Naive thymus-derived CD8-positive, alpha-beta T cell (primary cell): ENCODE results near the gene CNDP1. TPM values are rescaled to one million over a fixed set of nuclear protein-coding genes. Genes with fewer than 3 reads are reported as not detected.
"Not testable (repeated sequence)": the region's sequence is repeated elsewhere in the genome, so short reads cannot be mapped to it uniquely, and the experiment has no call there.

Experiments
- ATAC-seq, 2 donors: fragments of 150-1000 bp; cut with Tn5 transposase in 1 of 2; sonication (Bioruptor Pico), chemical (Tn5 transposase) in 1 of 2; 1 replicate in 1 of 2; 2 replicates in 1 of 2; pipeline ENCODE4 v1.10.0; 2021; ENCODE audit warnings: mild to moderate bottlenecking in 2 of 2, moderate library complexity in 2 of 2
- POLR2A ChIA-PET: fragments of 350-600 bp; sonication (Branson Sonifier 250); formaldehyde crosslinking; loops from one replicate; lab custom pipeline; 2021; ENCODE audit warnings: antibody characterized with exemption; lab: Charles Lee
- DNase-seq, 10 donors: peaks; one replicate each; pipeline versions ENCODE4 v3.0.0 to v3.0.0-alpha.2; 2020 to 2022
- H3K27ac Mint-ChIP-seq, 10 donors: one replicate each; pipeline ENCODE4 v1.8.0; 2020 to 2022; ENCODE audit warnings: mild to moderate bottlenecking in 10 of 10, mixed read lengths in 10 of 10, moderate library complexity in 4 of 10, inconsistent platforms in 1 of 10
- H3K27me3 Mint-ChIP-seq, 5 donors: one replicate each; pipeline ENCODE4 v1.8.0; 2021 to 2022; ENCODE audit warnings: mixed read lengths in 5 of 5
- H3K36me3 Mint-ChIP-seq, 3 donors: one replicate each; pipeline ENCODE4 v1.8.0; 2020 to 2022; ENCODE audit warnings: mixed read lengths in 3 of 3, mild to moderate bottlenecking in 2 of 3, inconsistent platforms in 1 of 3
- H3K4me1 Mint-ChIP-seq, 4 donors: one replicate each; pipeline ENCODE4 v1.8.0; 2021 to 2022; ENCODE audit warnings: mixed read lengths in 4 of 4
- H3K4me3 Mint-ChIP-seq, 10 donors: one replicate each; pipeline ENCODE4 v1.8.0; 2020 to 2022; ENCODE audit warnings: mild to moderate bottlenecking in 10 of 10, mixed read lengths in 10 of 10, moderate library complexity in 6 of 10, inconsistent platforms in 1 of 10
- H3K9me3 Mint-ChIP-seq, 9 donors: one replicate each; pipeline ENCODE4 v1.8.0; 2020 to 2022; ENCODE audit warnings: mixed read lengths in 9 of 9, mild to moderate bottlenecking in 3 of 9, inconsistent platforms in 1 of 9, moderate library complexity in 1 of 9
- polyA plus RNA-seq, 3 donors: library from polyadenylated mRNA; unstranded; fragments of 300-500 nt; fragmentation: Illumina TruSeq; gene quantifications; one replicate each; pipeline ENCODE4 v1.2.3, GENCODE V29; 2021
- total RNA-seq, 8 experiments: library from RNA in 2 of 8; stranded (reverse) in 2 of 8; gene quantifications; one replicate each; pipeline ENCODE4 v1.2.3 and lab custom pipeline; 2021 to 2026

CNDP1 gene
- total and polyA plus RNA-seq, 5 experiments from 2014 or later, result not detected

DNA sequence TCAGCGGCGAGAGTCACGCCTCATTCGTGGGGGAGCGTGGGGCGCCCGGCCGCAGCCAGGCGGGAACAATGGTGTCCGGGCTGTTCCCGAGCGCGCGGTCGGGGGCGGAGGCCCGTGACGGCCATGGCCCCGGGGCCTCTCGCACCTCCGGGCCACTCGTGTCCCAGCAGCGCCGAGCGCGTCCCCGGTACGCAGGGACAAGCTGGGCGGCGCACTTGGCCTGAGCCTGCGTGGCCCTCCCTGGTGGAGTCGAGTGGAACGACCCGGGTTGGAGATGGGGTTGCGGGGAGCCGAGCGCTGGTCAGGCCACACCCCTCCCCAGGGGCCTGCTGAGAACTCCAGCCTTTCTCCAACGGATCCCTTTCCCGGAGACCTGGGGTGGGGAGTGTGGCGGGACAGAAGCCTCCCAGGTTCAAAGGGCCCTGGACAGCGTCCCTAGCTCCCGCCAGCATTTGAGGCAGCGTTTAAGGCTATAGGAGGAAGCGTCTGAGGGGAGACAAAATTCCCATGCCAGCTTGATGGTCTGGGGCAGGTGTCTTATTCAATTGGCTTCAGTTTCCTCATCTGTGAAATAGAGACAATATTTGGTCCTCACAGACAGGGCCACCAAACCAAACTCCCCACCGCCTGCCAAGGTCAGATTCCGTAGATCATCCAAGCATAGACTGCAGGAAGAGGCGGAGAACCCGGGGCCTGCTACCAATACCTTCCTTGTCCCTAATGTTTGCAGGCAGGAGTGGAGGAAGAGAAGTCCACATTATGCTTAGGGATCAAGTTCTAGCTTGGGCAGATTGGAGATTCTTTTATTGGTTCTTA lies 37.6 kb upstream of the CNDP1 start:
- peak overlapping the region; percentile 88 to 98 (median 96) for H3K4me3 Mint-ChIP-seq
- DNase-seq (peak in 6 of 10 donors; percentile 10 to 39 (median 20)), ATAC-seq (peak; percentile 5 to 26)
- peak overlapping the region; percentile 96 to 99 (median 98) for H3K27ac Mint-ChIP-seq
- H3K4me1 Mint-ChIP-seq, result peaks cover 30 to 63% (median 56%) of the 10 kb centered on the region in 4 donors
- no peaks in the 10 kb centered on the region for H3K27me3 Mint-ChIP-seq
- H3K9me3 Mint-ChIP-seq, result peaks cover 0 to 1% (median 0%) of the 10 kb centered on the region in 9 donors
- POLR2A ChIA-PET, result interaction anchor here (0.9 to 3.1 kb wide), 13 partner anchors 8 to 712 kb away, joined by 3 to 30 read pairs (median 5); partner anchors contain the start of genes CYB5A, PTGR3 and ZNF407
- H3K36me3 Mint-ChIP-seq, result peaks cover 0 to 17% (median 4%) of the 10 kb centered on the region in 3 donors

DNA sequence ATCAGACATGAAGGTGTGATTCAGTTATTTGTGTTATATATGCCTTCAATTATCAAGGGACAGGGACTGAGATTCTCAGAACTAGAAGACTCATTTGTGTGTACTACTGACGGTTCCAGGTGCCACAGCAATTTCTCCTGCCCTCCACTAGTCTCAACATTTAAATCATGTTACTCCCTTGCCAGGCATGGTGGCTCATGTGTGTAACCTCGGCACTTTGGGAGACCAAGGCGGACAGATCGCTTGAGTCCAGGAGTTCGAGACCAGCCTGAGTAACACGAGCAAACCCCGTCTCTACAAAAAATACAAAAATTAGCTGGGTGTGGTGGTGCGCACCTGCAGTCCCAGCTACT lies 37.0 kb upstream of the CNDP1 start:
- H3K36me3 Mint-ChIP-seq, result peaks cover 0 to 22% (median 4%) of the 10 kb centered on the region in 3 donors
- DNase-seq (no peak), ATAC-seq (no peak)
- POLR2A ChIA-PET, result interaction anchor here (1.0 to 3.1 kb wide), 8 partner anchors 8 to 712 kb away, joined by 3 to 30 read pairs (median 4); partner anchors contain the start of genes CYB5A, PTGR3 and ZNF407
- peaks cover 0 to 1% (median 0%) of the 10 kb centered on the region in 9 donors for H3K9me3 Mint-ChIP-seq
- H3K27ac Mint-ChIP-seq, result peak overlapping the region; percentile 63 to 99 (median 98)
- H3K4me1 Mint-ChIP-seq, result peaks cover 30 to 67% (median 59%) of the 10 kb centered on the region in 4 donors
- H3K27me3 Mint-ChIP-seq, result no peaks in the 10 kb centered on the region
- peak overlapping the region; percentile 73 to 98 (median 96) for H3K4me3 Mint-ChIP-seq

DNA sequence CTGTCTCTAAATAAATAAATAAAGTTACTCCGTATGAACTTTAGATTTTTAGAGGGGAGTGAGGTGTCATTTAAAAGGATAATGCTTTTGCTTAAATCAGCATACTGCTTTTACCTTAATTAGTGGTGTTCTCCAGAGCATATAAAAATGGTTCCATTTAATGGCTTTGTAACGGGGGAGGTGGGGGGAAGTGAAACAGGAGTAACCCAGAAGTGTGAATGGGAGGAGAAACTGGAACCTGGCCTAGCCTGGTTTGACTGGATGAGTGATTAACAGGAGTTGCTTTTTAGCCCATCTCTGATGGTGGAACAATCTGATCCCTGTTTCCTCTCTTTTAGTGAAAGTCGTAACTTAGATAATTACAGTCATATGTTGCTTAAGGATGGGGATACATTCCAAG lies 36.5 kb upstream of the CNDP1 start:
- POLR2A ChIA-PET, result interaction anchor here (1.4 to 2.1 kb wide), 5 partner anchors 7 to 711 kb away, joined by 4 to 11 read pairs (median 5); partner anchors contain the start of genes PTGR3 and ZNF407
- Mint-ChIP-seq H3K9me3 (no peaks in the 10 kb centered on the region), H3K4me1 (peaks cover 30 to 70% (median 61%) of the 10 kb centered on the region in 4 donors), H3K4me3 (peak overlapping the region; percentile 73 to 98 (median 96)), H3K27ac (peak overlapping the region; percentile 63 to 99 (median 98)), H3K27me3 (no peaks in the 10 kb centered on the region), H3K36me3 (peaks cover 0 to 26% (median 4%) of the 10 kb centered on the region in 3 donors)
- no peak for DNase-seq
- ATAC-seq, result no peak

DNA sequence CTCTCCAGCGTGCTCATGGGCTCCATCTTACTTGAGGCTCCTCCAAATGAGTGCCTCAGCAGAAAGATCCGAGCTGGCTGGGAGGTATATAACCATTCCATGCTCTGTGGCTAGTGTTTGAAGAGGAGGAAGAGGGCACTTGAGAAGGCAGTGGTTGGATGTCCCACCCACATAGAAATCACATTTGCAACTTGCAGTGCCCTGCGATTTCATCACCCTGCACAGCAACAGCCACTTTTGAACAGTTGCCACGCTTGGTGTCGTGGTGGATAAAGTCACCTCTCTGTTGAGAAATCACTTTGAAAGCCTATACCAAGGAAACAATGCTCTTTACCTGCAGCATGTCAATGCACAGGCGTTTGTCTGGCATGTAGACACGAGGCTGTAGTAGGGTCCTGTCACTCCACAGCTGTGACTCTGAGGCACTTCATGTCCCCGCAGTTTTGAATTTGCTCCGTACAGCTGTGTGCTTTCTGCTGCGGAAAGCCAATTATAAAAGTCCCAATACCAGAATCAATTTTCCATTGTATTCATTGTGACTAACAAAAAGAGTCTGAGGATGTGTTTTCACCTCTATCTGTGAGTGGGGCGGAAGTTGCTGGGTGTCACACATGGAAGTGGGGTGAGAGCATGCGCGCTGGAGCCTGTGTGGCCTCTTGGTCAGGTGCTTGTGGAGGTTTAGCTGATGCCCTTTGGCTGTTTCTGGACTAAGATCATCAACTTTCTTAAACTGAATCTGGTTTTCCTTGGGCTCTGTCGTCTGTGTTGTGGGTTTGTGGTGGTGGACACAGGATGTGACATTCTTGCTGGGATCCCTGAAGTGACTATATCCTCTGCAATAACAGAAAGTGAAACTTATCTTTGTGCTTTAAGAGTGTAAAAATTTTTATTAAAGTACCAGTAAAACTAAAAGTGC lies 35.3 kb upstream of the CNDP1 start:
- H3K4me3 Mint-ChIP-seq, result peak overlapping the region; percentile 87 to 97 (median 94)
- peaks cover 0 to 37% (median 4%) of the 10 kb centered on the region in 3 donors for H3K36me3 Mint-ChIP-seq

DNA sequence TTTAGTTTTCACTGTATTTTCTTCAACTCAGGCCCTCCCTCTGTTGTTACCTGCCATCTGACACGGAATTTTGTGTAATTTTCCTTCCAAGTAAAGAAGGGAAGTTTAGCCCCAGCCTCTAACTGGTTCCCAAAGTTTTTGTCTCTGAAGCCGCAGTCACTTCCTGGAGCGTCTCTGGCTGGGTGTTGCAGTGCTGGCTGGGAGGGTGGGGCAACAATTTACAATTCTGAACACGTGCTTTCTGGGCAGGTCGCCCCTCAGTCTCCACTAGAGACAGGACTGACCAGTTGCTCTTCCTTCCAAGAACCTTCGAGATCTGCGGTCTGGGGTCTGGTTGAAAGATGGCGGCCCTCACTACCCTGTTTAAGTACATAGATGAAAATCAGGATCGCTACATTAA lies 34.7 kb upstream of the CNDP1 start:
- H3K36me3 Mint-ChIP-seq, result peaks cover 0 to 41% (median 6%) of the 10 kb centered on the region in 3 donors
- DNase-seq, result peak in 6 of 10 donors; percentile 11 to 39 (median 23)
- ATAC-seq, result peak; percentile 16 to 43
- peak overlapping the region; percentile 94 to 100 (median 98) for H3K27ac Mint-ChIP-seq
- POLR2A ChIA-PET, result interaction anchor here (1.0 to 1.9 kb wide), 4 partner anchors 122 to 709 kb away, joined by 3 to 8 read pairs (median 5); partner anchors contain the start of gene PTGR3
- H3K4me3 Mint-ChIP-seq, result peak overlapping the region; percentile 87 to 97 (median 94)
- H3K9me3 Mint-ChIP-seq, result no peaks in the 10 kb centered on the region
- H3K4me1 Mint-ChIP-seq, result peaks cover 30 to 71% (median 59%) of the 10 kb centered on the region in 4 donors
- H3K27me3 Mint-ChIP-seq, result no peaks in the 10 kb centered on the region

More for the DNA sequence above, 35.3 kb upstream of the CNDP1 start:
- H3K27ac Mint-ChIP-seq, result peak overlapping the region; percentile 94 to 100 (median 98)
- peaks cover 30 to 74% (median 60%) of the 10 kb centered on the region in 4 donors for H3K4me1 Mint-ChIP-seq
- POLR2A ChIA-PET, result interaction anchor here (1.0 to 1.9 kb wide), 5 partner anchors 99 to 710 kb away, joined by 3 to 11 read pairs (median 7); partner anchors contain the start of genes PTGR3 and ZNF407
- H3K9me3 Mint-ChIP-seq, result no peaks in the 10 kb centered on the region
- DNase-seq (peak; percentile 56 to 88 (median 69)), ATAC-seq (peak; percentile 58 to 61)
- H3K27me3 Mint-ChIP-seq, result no peaks in the 10 kb centered on the region

DNA sequence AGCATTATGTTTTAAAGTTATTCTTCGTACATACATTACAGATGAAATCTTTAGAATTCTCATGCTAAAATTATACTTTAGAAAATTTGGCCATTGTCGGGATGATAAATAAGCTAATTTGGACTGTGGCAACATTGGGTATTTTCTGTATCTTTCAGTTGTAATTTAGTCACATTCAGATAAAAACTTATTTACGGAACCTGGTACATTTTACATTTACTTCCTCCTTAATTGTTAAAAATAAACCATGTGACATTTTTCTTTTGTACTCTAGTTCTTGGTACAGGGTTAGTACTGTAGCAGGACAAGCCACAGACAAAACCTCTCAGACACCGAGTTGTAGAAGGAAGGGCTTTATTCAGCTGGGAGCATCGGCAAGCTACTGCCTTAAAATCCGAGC lies 33.9 kb upstream of the CNDP1 start:
- POLR2A ChIA-PET, result no interaction called here
- DNase-seq (no peak), ATAC-seq (no peak)
- no peaks in the 10 kb centered on the region for H3K9me3 Mint-ChIP-seq
- H3K4me3 Mint-ChIP-seq, result peak overlapping the region in 9 of 10 donors; percentile 11 to 96 (median 63)
- H3K27me3 Mint-ChIP-seq, result no peaks in the 10 kb centered on the region
- H3K27ac Mint-ChIP-seq, result peak overlapping the region in 9 of 10 donors; percentile 51 to 99 (median 94)
- peaks cover 0 to 46% (median 10%) of the 10 kb centered on the region in 3 donors for H3K36me3 Mint-ChIP-seq
- peaks cover 29 to 71% (median 59%) of the 10 kb centered on the region in 4 donors for H3K4me1 Mint-ChIP-seq

DNA sequence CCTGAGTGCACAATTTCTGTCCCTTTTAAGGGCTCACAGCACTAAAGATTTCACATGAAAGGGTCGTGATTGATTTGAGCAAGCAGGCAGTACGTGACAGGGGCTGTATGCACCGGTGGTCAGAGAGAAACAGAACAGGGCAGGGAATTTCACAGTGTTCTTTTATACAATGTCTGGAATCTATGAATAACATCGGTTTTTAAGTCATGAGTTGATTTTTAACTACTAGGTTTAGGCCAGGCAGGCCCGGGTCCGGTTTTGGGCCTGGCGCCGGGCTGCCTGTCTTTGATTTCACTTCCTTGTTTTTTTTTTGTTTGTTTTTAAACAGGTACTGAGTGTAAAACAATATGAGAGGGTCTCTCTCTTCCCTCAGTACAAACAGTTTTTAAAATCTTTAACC lies 33.5 kb upstream of the CNDP1 start:
- H3K4me3 Mint-ChIP-seq, result peak overlapping the region; percentile 11 to 96 (median 56)
- ATAC-seq, H3K27me3 Mint-ChIP-seq, H3K9me3 Mint-ChIP-seq, POLR2A ChIA-PET, DNase-seq: not testable (repeated sequence)
- peaks cover 27 to 71% (median 58%) of the 10 kb centered on the region in 4 donors for H3K4me1 Mint-ChIP-seq
- peaks cover 0 to 50% (median 12%) of the 10 kb centered on the region in 3 donors for H3K36me3 Mint-ChIP-seq
- peak overlapping the region; percentile 51 to 98 (median 78) for H3K27ac Mint-ChIP-seq

DNA sequence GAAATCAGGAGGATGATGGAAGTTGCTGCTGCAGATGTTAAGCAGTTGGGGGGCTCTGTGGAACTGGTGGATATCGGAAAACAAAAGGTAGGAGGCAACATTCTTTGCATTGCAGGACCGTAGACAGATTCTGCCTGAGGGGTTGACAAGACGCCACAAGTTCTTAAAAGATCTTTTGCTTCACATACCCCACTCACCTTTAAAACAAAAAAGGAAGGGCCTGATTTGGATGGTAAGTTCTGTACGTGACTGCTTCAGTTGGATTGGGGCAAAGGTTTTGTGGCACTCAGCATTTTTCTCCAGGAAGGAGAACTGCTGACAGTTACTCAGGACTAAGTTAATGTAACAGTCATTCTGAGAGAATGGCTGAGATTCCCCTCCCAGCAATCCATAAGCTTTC lies 32.9 kb upstream of the CNDP1 start:
- DNase-seq (no peak), ATAC-seq (no peak)
- H3K4me1 Mint-ChIP-seq, result peaks cover 24 to 69% (median 54%) of the 10 kb centered on the region in 4 donors
- no peaks in the 10 kb centered on the region for H3K9me3 Mint-ChIP-seq
- POLR2A ChIA-PET, result no interaction called here
- peaks cover 0 to 56% (median 12%) of the 10 kb centered on the region in 3 donors for H3K36me3 Mint-ChIP-seq
- H3K27me3 Mint-ChIP-seq, result no peaks in the 10 kb centered on the region
- H3K27ac Mint-ChIP-seq, result peak overlapping the region in 8 of 10 donors; percentile 47 to 98 (median 66)
- peak overlapping the region in 4 of 10 donors; percentile 11 to 94 (median 40) for H3K4me3 Mint-ChIP-seq

DNA sequence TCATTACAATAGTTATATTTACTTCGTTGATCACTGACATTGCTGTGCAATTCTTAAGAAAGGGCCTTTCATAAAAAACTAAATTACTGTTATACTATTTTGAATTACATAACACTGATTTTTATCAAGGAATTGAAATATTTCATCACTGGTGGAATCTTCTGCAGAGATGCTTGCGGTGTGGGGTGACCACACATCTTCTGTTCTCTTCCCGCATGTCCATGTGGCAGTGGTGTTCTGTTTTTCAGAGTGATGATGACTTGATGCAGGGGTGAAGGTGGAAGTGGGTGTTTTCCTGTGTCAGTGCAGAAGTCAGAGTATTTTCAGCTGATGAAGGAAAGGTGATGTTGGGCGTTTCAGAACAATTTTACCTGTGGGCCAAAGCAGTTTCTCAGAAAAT lies 31.2 kb upstream of the CNDP1 start:
- H3K27me3 Mint-ChIP-seq, result no peaks in the 10 kb centered on the region

DNA sequence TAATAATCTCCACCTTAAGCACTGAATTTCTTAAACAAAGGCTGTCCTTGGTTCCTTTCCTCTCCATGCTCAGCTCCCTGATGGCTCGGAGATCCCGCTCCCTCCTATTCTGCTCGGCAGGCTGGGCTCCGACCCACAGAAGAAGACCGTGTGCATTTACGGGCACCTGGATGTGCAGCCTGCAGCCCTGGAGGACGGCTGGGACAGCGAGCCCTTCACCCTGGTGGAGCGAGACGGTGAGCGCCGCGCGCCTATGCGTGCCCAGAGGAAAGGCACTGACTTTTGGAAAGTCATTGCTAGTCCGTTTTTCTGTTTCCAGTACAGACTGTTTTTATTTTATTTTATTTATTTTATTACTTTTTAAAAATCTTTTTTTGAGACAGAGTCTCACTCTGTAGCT lies 28.5 kb upstream of the CNDP1 start:
- Mint-ChIP-seq H3K4me3 (no peak overlapping the region), H3K36me3 (peaks cover 0 to 91% (median 30%) of the 10 kb centered on the region in 3 donors), H3K27me3 (no peaks in the 10 kb centered on the region), H3K4me1 (peaks cover 17 to 37% (median 27%) of the 10 kb centered on the region in 4 donors), H3K27ac (peak overlapping the region in 1 of 10 donors; percentile 61), H3K9me3 (no peaks in the 10 kb centered on the region)
- ATAC-seq, result no peak
- no peak for DNase-seq
- POLR2A ChIA-PET, result interaction anchor here (0.7 to 1.5 kb wide), 2 partner anchors 9 to 130 kb away, joined by 3 to 5 read pairs; no protein-coding TSS in a partner anchor

More for the DNA sequence above, 31.2 kb upstream of the CNDP1 start:
- peaks cover 0 to 69% (median 21%) of the 10 kb centered on the region in 3 donors for H3K36me3 Mint-ChIP-seq
- H3K9me3 Mint-ChIP-seq, result no peaks in the 10 kb centered on the region
- H3K4me1 Mint-ChIP-seq, result peaks cover 28 to 62% (median 48%) of the 10 kb centered on the region in 4 donors
- POLR2A ChIA-PET, result no interaction called here
- H3K4me3 Mint-ChIP-seq, result no peak overlapping the region
- DNase-seq (no peak), ATAC-seq (no peak)
- peak overlapping the region in 5 of 10 donors; percentile 2 to 60 (median 25) for H3K27ac Mint-ChIP-seq

DNA sequence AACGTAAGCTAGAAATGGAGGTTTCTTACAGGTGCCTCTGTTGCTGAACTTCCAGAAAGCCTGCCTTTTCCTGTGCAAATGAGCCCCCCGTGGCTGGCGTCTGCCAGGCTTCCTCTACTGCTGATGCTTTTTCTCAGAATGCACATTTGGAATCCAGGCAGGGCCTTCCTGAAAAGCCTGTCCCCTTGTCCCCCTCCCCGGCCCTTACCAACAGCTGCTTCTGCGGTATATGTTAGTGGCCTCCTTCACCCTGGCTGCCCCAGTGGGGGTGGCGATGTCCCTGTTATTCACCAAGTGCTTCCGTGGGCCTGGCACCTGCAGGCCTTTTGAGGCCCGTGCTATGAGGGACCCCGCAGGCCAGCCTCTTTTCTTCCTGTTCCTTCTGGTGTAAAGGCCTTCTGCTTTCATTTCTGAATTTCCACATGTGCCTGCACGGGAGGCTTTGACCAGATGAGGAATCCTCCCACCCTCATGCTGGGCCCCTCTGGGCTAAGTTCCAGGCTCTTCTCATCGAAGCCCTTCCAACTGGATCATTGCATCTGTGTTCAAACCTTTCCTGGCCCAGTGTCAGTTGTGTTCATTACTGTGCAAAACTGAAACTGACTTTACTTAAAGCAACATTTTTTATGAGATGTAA lies 27.7 kb upstream of the CNDP1 start:
- Mint-ChIP-seq H3K4me1 (peaks cover 14 to 29% (median 20%) of the 10 kb centered on the region in 4 donors), H3K4me3 (peak overlapping the region in 1 of 10 donors; percentile 47), H3K9me3 (no peaks in the 10 kb centered on the region), H3K27me3 (no peaks in the 10 kb centered on the region), H3K27ac (peak overlapping the region in 4 of 10 donors; percentile 29 to 84 (median 62)), H3K36me3 (peaks cover 0 to 92% (median 31%) of the 10 kb centered on the region in 3 donors)
- DNase-seq (no peak), ATAC-seq (no peak)
- POLR2A ChIA-PET, result no interaction called here
